CD1c-positive myeloid dendritic cell (primary cell): ENCODE results near the gene CENATAC.
A peak's percentile ranks its signal among the peaks of the same experiment; 100 is the strongest.
"Not testable (repeated sequence)": the region's sequence is repeated elsewhere in the genome, so short reads cannot be mapped to it uniquely, and the experiment has no call there.

Experiments used
- DNase-seq: peaks from one replicate; pipeline ENCODE4 v3.0.0-alpha.2; 2016; ENCODE audit errors: extremely low spot score

Gene CENATAC

DNA sequence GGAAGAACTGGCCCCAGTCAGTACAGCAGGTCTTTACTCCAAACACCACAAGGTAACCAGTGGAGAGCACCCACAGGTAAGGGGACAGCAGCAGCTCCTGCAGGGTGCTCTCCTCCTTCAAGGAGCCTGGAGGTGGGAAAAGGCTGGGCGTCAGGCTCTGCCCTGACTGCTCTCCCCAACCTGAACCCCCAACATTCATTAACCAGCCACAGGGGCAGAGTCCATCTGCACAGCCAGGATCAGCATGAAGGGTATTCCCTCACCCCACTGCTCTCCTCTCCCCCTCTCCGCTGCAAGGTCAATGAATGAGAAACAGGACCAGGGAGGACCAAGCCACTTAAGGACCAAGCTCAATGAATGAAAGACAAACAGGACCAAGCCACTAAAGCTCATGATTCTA, 29.0 kb downstream of the CENATAC start:
- DNase-seq: no peak

GRCh38 chr11:119027561-119028345, 29.8 kb downstream of the CENATAC start:
- DNase-seq: no peak

DNA sequence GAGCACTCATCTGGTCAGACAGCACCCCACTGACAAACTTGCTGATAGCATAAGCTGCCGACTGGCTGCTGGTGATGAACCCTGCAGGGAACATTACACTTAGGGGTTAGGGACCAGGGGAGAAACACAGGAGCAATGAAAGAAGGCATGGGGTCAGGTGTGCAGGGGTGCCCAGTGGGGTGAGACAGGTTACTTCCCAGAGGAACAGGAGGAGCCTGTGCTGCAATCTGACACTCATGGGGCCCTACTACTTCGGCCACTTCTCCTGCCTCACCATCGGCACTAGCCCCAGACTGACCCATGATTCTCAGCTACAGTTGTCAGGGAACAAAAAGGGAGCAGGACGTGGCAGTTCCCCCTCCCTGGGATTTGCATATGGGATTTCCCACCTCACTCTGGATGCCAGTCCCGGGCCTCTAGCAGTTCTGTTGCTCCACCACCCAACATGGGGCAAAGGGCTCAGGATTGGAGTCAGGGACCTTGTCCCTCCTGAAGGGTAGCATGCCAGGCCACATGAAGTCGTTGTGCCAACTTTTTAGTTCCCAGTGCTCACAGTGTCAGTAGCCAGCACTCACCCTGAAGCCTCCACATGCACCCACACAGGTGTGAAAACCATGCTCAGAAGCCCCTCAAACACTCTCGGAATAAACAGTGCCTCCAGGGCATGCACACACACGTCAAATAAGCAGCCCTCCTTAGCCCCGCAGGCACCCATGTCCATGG, 30.6 kb downstream of the CENATAC start:
- no peak for DNase-seq

DNA sequence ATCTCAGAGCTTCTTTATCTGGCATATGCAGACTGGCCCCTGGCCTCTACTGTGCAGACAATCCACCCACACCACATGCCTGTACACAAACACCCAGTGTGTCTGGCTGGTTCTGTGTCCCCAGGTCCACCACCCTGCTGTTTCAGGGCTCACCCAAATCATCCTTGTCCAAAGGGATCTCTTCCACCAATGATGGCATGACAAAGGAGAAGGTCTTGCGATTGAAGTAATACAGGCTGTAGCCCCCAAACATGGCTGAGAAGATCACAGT, 31.1 kb downstream of the CENATAC start:
- DNase-seq: no peak

DNA sequence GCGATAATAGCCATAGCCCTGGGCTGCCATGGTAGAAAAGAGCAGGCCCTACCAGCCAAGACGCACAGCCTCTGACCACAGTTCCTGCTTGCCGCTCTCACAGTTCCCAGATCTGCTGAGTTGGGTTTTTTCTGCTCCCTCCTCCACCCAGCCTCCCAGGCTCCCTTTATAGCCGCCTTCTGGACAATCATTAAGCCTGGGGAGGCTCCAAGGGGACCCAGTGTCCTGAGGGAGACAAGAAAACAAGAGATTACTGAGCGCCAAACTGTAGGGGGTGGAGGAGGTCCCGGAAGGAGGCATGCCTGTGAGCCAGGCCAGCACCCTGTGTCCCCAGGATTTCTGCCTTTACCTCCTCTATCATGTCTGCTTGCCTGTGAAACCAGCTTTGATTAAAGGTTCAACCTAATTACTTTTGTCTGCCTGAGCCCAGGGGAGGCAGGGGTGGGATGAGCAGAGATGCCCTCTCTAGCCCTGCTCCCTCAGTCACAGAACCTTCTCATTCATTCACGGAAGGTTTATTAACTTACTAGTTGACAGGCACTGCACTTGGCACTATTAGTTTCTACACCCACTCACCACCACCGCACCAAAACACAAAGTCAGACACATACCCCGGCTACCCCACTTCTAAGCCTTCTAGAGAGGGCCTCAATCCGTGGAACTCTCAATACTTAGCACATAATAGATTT, 31.5 kb downstream of the CENATAC start:
- DNase-seq: peak; percentile 25

GRCh38 chr11:119030029-119030328, 32.0 kb downstream of the CENATAC start:
- no peak for DNase-seq

DNA sequence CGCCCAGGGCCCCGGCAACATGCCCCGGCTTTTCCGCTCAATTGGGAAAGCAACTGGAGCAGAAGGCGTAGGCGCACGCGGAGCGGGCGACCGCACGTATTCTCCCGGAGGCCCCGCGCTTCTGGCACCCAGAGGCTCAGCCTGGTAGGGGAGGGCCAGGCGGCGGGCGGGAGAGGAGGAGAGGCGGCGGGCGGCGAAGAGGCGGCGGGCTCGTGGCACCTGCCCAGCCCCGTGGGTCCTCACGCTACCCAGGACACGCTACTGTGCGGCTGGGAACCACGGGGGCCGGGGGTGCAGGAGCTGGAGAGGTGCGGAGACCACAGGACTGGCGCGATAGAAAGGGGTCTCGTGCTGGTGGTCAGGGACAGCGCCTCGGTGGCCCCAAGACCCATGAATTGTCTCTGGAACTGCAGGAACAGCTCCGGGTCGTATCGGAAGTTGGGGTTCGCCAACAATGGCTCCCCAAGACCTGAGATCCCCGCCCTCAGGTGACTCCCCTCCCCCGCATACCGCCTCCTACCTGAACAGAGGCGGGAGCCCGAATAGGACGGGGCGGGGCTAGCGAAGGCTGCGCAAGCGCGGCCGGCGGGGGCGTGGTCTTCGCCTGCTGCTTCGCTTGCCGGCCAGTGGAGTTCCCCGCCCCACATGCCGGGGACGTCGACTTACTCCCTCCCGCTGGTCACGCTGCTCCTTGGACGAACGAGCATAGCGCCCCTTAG, 32.5 kb downstream of the CENATAC start, which contains the start of gene SLC37A4:
TSS of gene SLC37A4 (minus strand) at position 549 of the 719 bp plus-strand sequence.
- peak; percentile 98 for DNase-seq

- no peak for DNase-seq
Measured at GRCh38 chr11:119031912-119032280, 34.0 kb downstream of the CENATAC start.

DNA sequence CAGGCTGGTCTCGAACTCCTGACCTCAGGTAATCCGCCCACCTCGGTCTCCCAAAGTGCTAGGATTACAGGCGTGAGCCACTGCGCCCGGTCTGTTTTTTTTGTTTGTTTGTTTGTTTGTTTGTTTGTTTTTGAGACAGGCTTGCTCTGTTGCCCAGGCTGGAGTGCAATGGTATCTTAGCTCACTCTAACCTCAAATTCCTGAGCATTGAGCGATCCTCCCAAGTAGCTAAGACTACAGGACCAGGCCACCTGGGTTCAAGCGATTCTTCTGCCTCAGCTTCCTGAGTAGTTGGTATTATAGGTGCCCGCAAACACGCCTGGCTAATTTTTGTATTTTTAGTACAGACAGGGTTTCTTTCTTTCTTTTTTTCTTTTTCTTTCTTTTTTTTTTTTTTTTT, 35.5 kb downstream of the CENATAC start:
- not testable (repeated sequence) for DNase-seq

DNA sequence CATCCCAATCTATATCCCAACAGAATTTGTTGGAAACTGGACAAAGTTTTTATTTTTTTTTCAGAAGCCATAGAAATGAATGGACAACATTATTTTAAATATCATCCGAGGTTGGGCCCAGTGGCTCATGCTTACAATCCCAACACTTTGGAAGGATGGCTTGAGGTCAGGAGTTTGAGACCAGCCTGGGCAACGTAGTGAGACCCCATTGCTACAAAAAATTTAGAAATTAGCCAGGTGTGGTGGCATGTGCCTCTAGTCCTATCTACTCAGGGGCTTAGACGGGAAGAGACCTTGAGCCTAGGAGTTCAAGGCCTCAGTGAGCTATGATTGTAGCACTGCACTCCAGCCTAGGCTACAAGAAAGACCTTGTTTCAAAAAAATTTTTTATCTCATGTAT, 36.9 kb downstream of the CENATAC start:
- DNase-seq: no peak

- no peak for DNase-seq
Measured at GRCh38 chr11:119038884-119039283, 40.9 kb downstream of the CENATAC start.

DNA sequence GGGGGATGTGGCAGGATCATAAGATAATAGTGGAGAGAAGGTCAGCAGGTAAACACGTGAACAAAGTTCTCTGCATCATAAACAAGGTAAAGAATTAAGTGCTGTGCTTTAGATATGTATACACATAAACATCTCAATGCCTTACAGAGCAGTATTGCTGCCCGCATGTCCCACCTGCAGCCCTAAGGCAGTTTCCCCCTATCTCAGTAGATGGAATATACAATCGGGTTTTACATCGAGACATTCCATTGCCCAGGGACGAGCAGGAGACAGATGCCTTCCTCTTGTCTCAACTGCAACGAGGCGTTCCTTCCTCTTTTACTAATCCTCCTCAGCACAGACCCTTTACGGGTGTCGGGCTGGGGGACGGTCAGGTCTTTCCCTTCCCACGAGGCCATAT, 41.5 kb downstream of the CENATAC start:
- DNase-seq: not testable (repeated sequence)

GRCh38 chr11:119041821-119042514, 44.0 kb downstream of the CENATAC start:
- no peak for DNase-seq

DNA sequence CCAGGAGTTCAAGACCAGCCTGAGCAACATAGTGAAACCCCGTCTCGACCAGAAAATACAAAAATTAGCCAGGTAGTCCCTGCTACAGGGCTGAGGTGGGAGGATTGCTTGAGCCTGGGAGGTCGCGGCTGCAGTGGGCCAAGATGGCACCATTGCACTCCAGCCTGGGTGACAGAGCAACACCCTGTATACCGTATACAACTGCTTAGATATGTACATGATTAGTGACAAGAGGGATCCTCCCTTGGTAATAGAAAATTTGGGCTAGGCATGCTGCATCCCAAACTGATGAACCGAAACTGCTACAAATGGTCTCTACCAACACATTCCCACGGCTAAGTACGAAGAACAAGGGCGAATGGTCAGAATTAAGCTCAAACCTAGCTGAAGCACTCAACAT, 45.0 kb downstream of the CENATAC start:
- no peak for DNase-seq

- no peak for DNase-seq
Measured at GRCh38 chr11:119044708-119045107, 46.8 kb downstream of the CENATAC start.

DNA sequence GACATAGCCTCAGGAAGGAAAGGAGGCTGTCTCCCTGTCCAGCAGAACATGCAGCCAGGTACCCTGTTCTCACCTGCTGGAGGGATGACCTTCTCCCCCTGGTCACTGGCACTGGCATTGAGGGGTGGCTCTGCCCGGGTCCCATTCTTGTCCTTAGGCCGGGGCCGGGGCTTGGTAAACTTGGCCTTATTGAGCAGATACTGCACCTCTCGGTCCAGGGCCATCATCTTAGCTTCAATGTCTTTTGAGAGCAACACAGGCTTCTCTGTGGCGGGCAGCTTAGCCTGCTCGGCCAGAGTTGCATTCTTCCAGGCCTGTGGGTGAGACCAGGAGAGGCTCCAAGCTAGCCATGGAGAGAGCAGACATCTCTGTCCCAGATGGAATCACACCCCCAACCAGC, 48.6 kb downstream of the CENATAC start:
- no peak for DNase-seq

GRCh38 chr11:119047205-119047604, 49.3 kb downstream of the CENATAC start:
- no peak for DNase-seq

DNA sequence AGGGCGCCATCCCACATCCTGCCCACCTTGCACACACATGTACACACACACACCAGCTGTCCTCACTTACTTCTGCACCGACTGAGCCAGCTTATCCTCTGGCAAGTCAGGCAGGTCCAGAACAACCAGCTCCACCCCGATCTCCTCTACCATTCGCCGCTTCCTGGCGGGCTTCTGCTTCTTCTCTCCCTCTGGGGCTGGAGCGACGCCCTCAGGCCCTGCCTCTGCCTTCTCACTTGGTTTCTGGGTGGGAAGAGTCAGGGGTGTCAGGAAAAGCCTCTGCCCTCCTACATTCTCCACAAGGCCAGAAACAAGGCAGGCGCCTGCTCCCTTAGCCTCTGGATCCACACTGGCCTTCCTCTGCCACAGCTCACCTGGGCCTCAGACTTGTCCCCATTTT, 50.7 kb downstream of the CENATAC start:
- DNase-seq: no peak

DNA sequence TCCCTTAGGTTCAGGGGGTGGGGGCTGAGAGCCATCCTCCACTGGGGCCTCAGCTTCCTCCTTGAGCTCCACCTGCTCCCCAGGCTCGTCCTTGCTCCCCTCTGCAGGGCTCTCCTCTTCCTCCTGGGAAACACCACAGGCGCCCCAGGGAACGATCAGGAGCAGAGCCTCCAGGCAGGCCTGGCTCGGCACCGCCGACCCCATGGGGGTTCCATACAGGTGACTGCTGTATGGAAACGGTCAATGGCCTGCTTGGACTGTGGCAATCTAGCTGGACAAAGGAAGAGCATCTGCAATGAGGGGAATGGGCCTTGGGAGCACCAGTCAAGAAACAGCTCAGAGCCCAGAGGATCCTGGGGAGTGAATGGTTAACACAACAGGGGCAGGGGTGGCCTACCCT, 51.1 kb downstream of the CENATAC start:
- DNase-seq: no peak

DNA sequence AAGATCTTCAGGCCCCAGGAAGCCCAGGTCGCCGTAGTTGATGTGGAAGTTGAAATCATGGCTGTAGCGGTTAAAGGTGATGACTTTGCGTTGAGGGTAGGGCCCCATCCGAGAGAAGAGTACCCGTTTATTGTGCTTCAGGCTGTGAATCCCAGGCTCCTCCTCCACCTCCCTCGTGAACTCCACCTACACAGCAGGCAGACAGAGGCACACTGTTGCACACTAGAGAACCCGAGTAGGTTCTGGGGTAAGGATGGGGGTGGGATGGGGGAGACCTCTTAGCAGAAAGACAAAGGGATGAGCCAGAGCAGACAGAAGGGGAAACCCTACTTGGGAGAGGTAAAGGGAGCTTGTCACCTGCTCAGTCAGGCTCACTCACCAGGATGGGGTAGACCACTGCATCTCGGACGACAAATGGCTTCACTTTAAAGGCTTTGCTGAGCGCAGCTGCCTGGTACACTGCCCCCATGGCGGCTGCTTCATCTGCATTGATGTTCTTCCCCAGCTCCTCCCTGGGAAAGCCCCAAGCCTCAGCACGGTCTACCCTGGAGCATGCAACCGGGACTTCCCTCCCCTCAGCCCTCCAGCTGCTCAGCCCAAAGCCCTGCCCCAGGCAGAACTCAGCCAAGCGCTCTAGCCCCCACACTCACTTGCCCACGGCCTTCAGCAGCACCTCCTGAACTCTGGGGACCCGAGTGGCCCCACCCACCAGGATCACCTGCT, 53.7 kb downstream of the CENATAC start:
- no peak for DNase-seq

- no peak for DNase-seq
Measured at GRCh38 chr11:119052163-119052814, 54.4 kb downstream of the CENATAC start.
